Activated CD8-positive, alpha-beta memory T cell treated with anti-CD3 and anti-CD28 coated beads, Interleukin-2, amount 50 U/mL, for 1 hour (primary cell): ENCODE measurements around the gene CCR3.

Source experiments
- DNase-seq: peaks from one replicate; pipeline ENCODE4 v3.0.0-alpha.2; 2020; ENCODE audit errors: extremely low read depth

The CCR3 gene

GRCh38 chr3:46297658-46298423 is 55.6 kb downstream of the CCR3 start:
- DNase-seq: no peak

GRCh38 chr3:46298871-46299607 is 56.8 kb downstream of the CCR3 start:
- DNase-seq: no peak

- DNase-seq: no peak
Observed at GRCh38 chr3:46299608-46300460, 57.6 kb downstream of the CCR3 start.

GRCh38 chr3:46300461-46300789 is 58.2 kb downstream of the CCR3 start:
- DNase-seq: no peak

DNA sequence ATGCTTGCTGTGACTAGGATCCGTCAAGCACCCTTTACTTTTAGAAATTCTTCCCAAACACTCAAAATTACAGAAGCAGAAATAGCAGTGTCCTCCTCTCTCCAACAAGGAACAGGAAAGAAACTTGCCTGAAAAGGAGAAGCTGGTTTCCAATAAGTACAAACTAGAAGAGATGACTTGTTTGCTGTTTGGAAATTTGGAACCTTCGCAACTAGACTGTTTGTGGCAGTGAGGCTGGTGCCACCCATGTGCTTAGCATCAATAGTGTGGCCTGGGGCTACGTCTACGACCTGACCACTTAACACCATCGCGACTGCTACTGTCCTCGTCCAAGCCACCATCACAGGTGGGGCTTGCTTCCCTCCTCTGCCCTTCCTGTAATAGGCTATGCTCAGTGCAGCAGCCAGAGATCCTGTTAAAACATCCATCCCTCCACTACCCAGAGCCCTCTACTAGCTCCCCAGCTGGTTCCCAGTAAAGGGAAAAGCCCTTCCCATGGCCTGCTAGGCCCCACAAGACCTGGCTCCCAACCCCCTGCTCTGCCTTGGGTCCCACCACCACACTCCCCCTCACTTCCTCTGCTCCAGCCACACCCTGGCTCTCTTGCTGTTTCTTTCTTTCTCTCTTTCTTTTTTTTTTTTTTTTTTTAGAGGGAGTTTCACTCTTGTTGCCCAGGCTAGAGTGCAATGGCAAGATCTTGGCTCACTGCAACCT is 59.0 kb downstream of the CCR3 start:
- DNase-seq: no peak

GRCh38 chr3:46303240-46303639 is 61.0 kb downstream of the CCR3 start:
- no peak for DNase-seq

DNA sequence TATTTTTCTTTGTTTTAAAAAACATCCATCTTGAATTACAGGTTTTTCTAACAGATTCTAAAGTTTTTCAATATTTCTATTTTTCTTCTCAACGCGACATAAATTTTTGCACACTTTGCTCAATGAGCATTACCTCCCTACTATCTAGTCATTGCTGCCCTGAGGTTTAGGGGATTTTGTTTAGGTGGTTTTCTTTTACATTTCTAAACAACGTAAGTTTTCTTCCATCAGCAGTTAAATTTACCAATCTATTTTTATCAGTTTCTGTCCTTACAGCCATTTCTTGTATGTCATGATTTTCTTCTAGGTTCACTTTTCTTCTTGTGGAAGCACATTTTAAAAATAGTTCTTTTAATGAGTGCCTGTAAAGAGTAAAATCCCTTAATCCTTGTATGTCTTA is 62.5 kb downstream of the CCR3 start:
- DNase-seq: no peak

- DNase-seq: no peak
Observed at GRCh38 chr3:46312991-46313390, 70.7 kb downstream of the CCR3 start.

DNA sequence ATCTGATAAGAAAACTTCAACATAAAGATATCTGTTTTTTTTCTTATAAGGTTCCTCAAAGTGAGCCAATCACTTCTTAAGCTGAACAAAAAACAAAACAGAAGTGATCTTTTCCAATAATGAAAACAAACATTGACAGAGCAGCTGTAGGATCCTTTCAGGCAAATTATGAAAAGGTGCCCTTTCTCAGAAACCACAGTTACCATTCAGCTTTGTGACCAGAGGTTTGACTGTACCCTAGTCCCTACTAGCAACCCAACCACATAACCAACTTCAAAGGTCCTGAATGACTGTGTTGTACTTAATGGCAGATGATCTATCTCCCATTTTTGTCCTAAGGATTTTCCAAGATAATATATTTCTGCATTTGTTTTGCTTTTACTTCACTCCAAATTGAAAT is 72.3 kb downstream of the CCR3 start:
- DNase-seq: no peak

GRCh38 chr3:46316206-46316605 is 73.9 kb downstream of the CCR3 start:
- no peak for DNase-seq
